Caco-2 (cell line): ENCODE data around the gene SMIM31. TPM values are rescaled to one million over a fixed set of nuclear protein-coding genes. Genes with fewer than 3 reads are reported as not detected.
A peak's percentile ranks its signal among the peaks of the same experiment; 100 is the strongest.

Source experiments
- BruUV-seq: library from RNA; stranded (reverse); fragments of 400-500 nt; replicated peaks from 2 replicates; lab custom pipeline; 2021; lab: Mats Ljungman, UMichigan
- CTCF ChIA-PET: fragments of 300-600 bp; sonication (Branson Sonifier 250); formaldehyde crosslinking; loops from one replicate; lab custom pipeline; 2022; ENCODE audit warnings: antibody characterized with exemption; lab: Charles Lee
- POLR2A ChIA-PET: fragments of 300-600 bp; sonication (Branson Sonifier 250); formaldehyde crosslinking; loops from one replicate; lab custom pipeline; 2022; ENCODE audit warnings: antibody characterized with exemption; lab: Charles Lee
- DNase-seq, 2 experiments: peaks; one replicate each; pipeline versions ENCODE4 v3.0.0 to v3.0.0-alpha.2; 2020 to 2022
- H3K27me3 ChIP-seq: replicated peaks from 2 replicates; pipeline ENCODE4 v1.6.0; 2011; ENCODE audit warnings: low read length; ENCODE audit not compliant: control insufficient read depth, insufficient read depth
- H3K36me3 ChIP-seq: 2 replicates; pipeline ENCODE4 v1.5.1; 2011; ENCODE audit warnings: low read length; ENCODE audit not compliant: control insufficient read depth, insufficient read depth
- H3K4me1 ChIP-seq: fragments of 250-450 bp; sonication (Bioruptor Pico); 2 replicates; pipeline ENCODE4 v1.5.1; 2020; ENCODE audit warnings: mild to moderate bottlenecking
- H3K4me3 ChIP-seq: 2 replicates; pipeline ENCODE4 v1.5.1; 2011; ENCODE audit warnings: low read depth, mild to moderate bottlenecking, control low read depth, low read length
- H3K9me3 ChIP-seq: fragments of 250-450 bp; sonication (Bioruptor Pico); 2 replicates; pipeline ENCODE4 v1.5.1; 2020; ENCODE audit warnings: mild to moderate bottlenecking, moderate library complexity
- H3K27ac Mint-ChIP-seq: one replicate; pipeline ENCODE4 v1.8.0; 2022; ENCODE audit warnings: mixed read lengths; ENCODE audit not compliant: unreplicated experiment
- H3K27me3 Mint-ChIP-seq: one replicate; pipeline ENCODE4 v1.8.0; 2022; ENCODE audit warnings: mixed read lengths; ENCODE audit not compliant: insufficient read depth, unreplicated experiment
- H3K36me3 Mint-ChIP-seq: one replicate; pipeline ENCODE4 v1.8.0; 2022; ENCODE audit warnings: mild to moderate bottlenecking, mixed read lengths; ENCODE audit not compliant: insufficient read depth, unreplicated experiment
- H3K4me1 Mint-ChIP-seq: one replicate; pipeline ENCODE4 v1.8.0; 2022; ENCODE audit warnings: low read depth, mixed read lengths; ENCODE audit not compliant: unreplicated experiment
- H3K4me3 Mint-ChIP-seq: one replicate; pipeline ENCODE4 v1.8.0; 2022; ENCODE audit warnings: mild to moderate bottlenecking, moderate library complexity, mixed read lengths; ENCODE audit not compliant: unreplicated experiment
- H3K9me3 Mint-ChIP-seq: one replicate; pipeline ENCODE4 v1.8.0; 2022; ENCODE audit warnings: mixed read lengths; ENCODE audit not compliant: unreplicated experiment
- intact Hi-C: fragments of 100-400 bp; cut with micrococcal nuclease; formaldehyde crosslinking; loops from one replicate; pipeline ENCODE4 v1.10.0; 2022; ENCODE audit not compliant: unreplicated experiment
- total RNA-seq: library from RNA; stranded (reverse); gene quantifications from 2 replicates; pipeline ENCODE4 v1.2.3, GENCODE V29; 2022
- TF ChIP-seq, protein P1 (sequence below), 2 experiments: fragments of 200-600 bp in 1 of 2; IDR thresholded peaks; 1 replicate in 1 of 2; 2 replicates in 1 of 2; pipeline versions ENCODE4 v1.5.1 to v1.8.0; 2011 to 2022; ENCODE audit warnings: antibody characterized with exemption in 1 of 2, control low read depth in 1 of 2, inconsistent platforms in 1 of 2, low read depth in 1 of 2, low read length in 1 of 2, mild to moderate bottlenecking in 1 of 2, moderate library complexity in 1 of 2; ENCODE audit not compliant: insufficient read depth in 1 of 2, severe bottlenecking in 1 of 2, unreplicated experiment in 1 of 2

SMIM31 gene
- total RNA-seq, 1 experiment from 2014 or later: not detected

GRCh38 chr4:164813554-164813953, 59.6 kb downstream of the SMIM31 start:
- Mint-ChIP-seq H3K4me1 (peaks cover 15% of the 10 kb centered on the region), H3K4me3 (no peak overlapping the region), H3K27me3 (no peaks in the 10 kb centered on the region), H3K36me3 (no peaks in the 10 kb centered on the region), H3K27ac (no peak overlapping the region), H3K9me3 (peaks cover 19% of the 10 kb centered on the region)
- Histone ChIP-seq H3K27me3 (no peaks in the 10 kb centered on the region), H3K4me3 (no peak overlapping the region), H3K9me3 (no peaks in the 10 kb centered on the region), H3K36me3 (no peaks in the 10 kb centered on the region), H3K4me1 (peaks cover 22% of the 10 kb centered on the region)
- BruUV-seq: no TSS peak
- ChIA-PET CTCF (no interaction called here), POLR2A (no interaction called here)
- TF ChIP-seq, protein P1, sequence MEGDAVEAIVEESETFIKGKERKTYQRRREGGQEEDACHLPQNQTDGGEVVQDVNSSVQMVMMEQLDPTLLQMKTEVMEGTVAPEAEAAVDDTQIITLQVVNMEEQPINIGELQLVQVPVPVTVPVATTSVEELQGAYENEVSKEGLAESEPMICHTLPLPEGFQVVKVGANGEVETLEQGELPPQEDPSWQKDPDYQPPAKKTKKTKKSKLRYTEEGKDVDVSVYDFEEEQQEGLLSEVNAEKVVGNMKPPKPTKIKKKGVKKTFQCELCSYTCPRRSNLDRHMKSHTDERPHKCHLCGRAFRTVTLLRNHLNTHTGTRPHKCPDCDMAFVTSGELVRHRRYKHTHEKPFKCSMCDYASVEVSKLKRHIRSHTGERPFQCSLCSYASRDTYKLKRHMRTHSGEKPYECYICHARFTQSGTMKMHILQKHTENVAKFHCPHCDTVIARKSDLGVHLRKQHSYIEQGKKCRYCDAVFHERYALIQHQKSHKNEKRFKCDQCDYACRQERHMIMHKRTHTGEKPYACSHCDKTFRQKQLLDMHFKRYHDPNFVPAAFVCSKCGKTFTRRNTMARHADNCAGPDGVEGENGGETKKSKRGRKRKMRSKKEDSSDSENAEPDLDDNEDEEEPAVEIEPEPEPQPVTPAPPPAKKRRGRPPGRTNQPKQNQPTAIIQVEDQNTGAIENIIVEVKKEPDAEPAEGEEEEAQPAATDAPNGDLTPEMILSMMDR (IDR thresholded peaks at IDR 0.05; ENCODE audit: insufficient read depth in 1 of 2, low read depth in 1 of 2, low read length in 1 of 2, severe bottlenecking in 1 of 2, unreplicated experiment in 1 of 2): no peak
- no peak for DNase-seq
- intact Hi-C loops: no loop called here

- POLR2A ChIA-PET: no interaction called here
- Histone ChIP-seq H3K9me3 (no peaks in the 10 kb centered on the region), H3K36me3 (no peaks in the 10 kb centered on the region), H3K4me1 (peaks cover 35% of the 10 kb centered on the region), H3K4me3 (no peak overlapping the region), H3K27me3 (no peaks in the 10 kb centered on the region)
- BruUV-seq: no TSS peak
- H3K36me3 Mint-ChIP-seq: no peaks in the 10 kb centered on the region
- H3K9me3 Mint-ChIP-seq: peaks cover 15% of the 10 kb centered on the region
- CTCF ChIA-PET: no interaction called here
- TF ChIP-seq, protein P1 (IDR thresholded peaks at IDR 0.05; ENCODE audit: insufficient read depth in 1 of 2, low read depth in 1 of 2, low read length in 1 of 2, severe bottlenecking in 1 of 2, unreplicated experiment in 1 of 2): no peak
- peaks cover 22% of the 10 kb centered on the region for H3K4me1 Mint-ChIP-seq
- H3K27ac Mint-ChIP-seq: peak overlapping the region; percentile 73
- DNase-seq: no peak
- H3K27me3 Mint-ChIP-seq: no peaks in the 10 kb centered on the region
- intact Hi-C loops: no loop called here
- no peak overlapping the region for H3K4me3 Mint-ChIP-seq
Observed at GRCh38 chr4:164815711-164816110, 61.8 kb downstream of the SMIM31 start.

DNA sequence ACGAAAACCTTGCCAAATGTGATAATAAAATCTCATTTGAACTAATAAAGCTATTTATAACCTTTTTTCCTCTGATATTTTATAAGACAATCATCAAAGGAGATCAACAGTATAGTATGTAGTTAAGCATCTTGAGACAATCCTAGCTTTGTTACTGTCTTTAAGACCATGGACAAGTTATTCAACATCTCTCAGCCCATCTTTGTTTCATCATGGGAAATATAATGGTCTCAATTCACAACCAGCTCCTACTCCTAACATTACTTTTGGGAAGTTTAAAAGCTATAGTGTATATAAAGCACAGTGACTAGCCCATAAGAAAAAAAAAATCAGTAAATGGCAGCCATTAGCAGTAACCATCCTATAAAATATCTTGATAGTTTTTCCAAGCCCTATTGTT, 65.4 kb downstream of the SMIM31 start:
- H3K4me3 ChIP-seq: no peak overlapping the region
- H3K27me3 ChIP-seq: no peaks in the 10 kb centered on the region
- Mint-ChIP-seq H3K36me3 (no peaks in the 10 kb centered on the region), H3K9me3 (peaks cover 10% of the 10 kb centered on the region), H3K27ac (no peak overlapping the region), H3K27me3 (no peaks in the 10 kb centered on the region), H3K4me3 (no peak overlapping the region), H3K4me1 (peaks cover 22% of the 10 kb centered on the region)
- no peak for DNase-seq
- ChIA-PET CTCF (no interaction called here), POLR2A (no interaction called here)
- 0 out of 2 replicates have a peak, but pooled peaks cover 4% of the 10 kb centered on the region for H3K9me3 ChIP-seq
- intact Hi-C loops: no loop called here
- BruUV-seq: no TSS peak
- H3K4me1 ChIP-seq: peaks cover 39% of the 10 kb centered on the region
- TF ChIP-seq, protein P1 (IDR thresholded peaks at IDR 0.05; ENCODE audit: insufficient read depth in 1 of 2, low read depth in 1 of 2, low read length in 1 of 2, severe bottlenecking in 1 of 2, unreplicated experiment in 1 of 2): no peak
- H3K36me3 ChIP-seq: no peaks in the 10 kb centered on the region
